Activated naive CD8-positive, alpha-beta T cell treated with anti-CD3 and anti-CD28 coated beads, Interleukin-2, amount 10 ng/mL, durations not matched to agents 7 days and 5 days (primary cell): Measurements from ENCODE around the gene DMD. TPM values are rescaled to one million over a fixed set of nuclear protein-coding genes. Genes with fewer than 3 reads are reported as not detected.
"Not testable (repeated sequence)": the region's sequence is repeated elsewhere in the genome, so short reads cannot be mapped to it uniquely, and the experiment has no call there.

ENCODE experiments used
- ATAC-seq: fragments of 150-1000 bp; cut with Tn5 transposase; one replicate; pipeline ENCODE4 v1.10.0; 2021; ENCODE audit warnings: low read depth, moderate library complexity
- POLR2A ChIA-PET: fragments of 350-600 bp; sonication (Branson Sonifier 250); formaldehyde crosslinking; loops from one replicate; lab custom pipeline; 2021; ENCODE audit warnings: antibody characterized with exemption; lab: Charles Lee
- DNase-seq: peaks from one replicate; pipeline ENCODE4 v3.0.0; 2021
- H3K27ac Mint-ChIP-seq: one replicate; pipeline ENCODE4 v1.8.0; 2022; ENCODE audit warnings: mild to moderate bottlenecking, mixed read lengths
- H3K27me3 Mint-ChIP-seq: one replicate; pipeline ENCODE4 v1.8.0; 2022; ENCODE audit warnings: mild to moderate bottlenecking, moderate library complexity, mixed read lengths
- H3K36me3 Mint-ChIP-seq: one replicate; pipeline ENCODE4 v1.8.0; 2021; ENCODE audit warnings: mild to moderate bottlenecking, mixed read lengths
- H3K4me1 Mint-ChIP-seq: one replicate; pipeline ENCODE4 v1.8.0; 2021; ENCODE audit warnings: mixed read lengths
- H3K4me3 Mint-ChIP-seq: one replicate; pipeline ENCODE4 v1.8.0; 2022; ENCODE audit warnings: mild to moderate bottlenecking, moderate library complexity, mixed read lengths
- H3K9me3 Mint-ChIP-seq: one replicate; pipeline ENCODE4 v1.8.0; 2021; ENCODE audit warnings: mixed read lengths
- total RNA-seq, 2 experiments: library from RNA; stranded (reverse); gene quantifications; one replicate each; pipeline ENCODE4 v1.2.3, GENCODE V29; 2021

DMD gene
- total RNA-seq, 2 experiments from 2014 or later: 0.17 TPM; not detected in 1

- Mint-ChIP-seq H3K27ac (no peak overlapping the region), H3K36me3 (no peaks in the 10 kb centered on the region), H3K9me3 (no peaks in the 10 kb centered on the region), H3K27me3 (no peaks in the 10 kb centered on the region), H3K4me3 (no peak overlapping the region), H3K4me1 (no peaks in the 10 kb centered on the region)
- ATAC-seq (no peak), DNase-seq (no peak)
- POLR2A ChIA-PET: no interaction called here
Observed at GRCh38 chrX:32591589-32591988, 619.8 kb downstream of the DMD start.

DNA sequence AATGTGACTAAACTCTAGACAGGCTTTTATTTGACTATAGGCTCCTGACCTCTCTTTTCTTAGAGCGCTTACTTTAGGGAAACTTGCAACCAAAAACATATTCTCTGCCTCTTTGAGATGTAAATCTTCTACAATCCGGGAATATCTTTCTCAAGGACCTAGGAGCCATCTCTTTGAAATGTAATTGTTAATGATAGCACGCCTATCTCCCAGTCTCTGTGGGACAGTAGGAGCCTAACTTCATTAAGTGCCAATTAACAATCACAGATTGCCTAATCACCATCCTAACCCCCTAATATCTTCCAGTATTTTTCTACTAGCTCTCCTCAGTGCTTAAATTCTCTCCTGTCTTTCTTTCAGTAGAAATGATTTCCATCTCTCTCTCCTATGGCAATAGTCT is 628.6 kb downstream of the DMD start:
- DNase-seq: no peak
- Mint-ChIP-seq H3K27ac (no peak overlapping the region), H3K36me3 (no peaks in the 10 kb centered on the region), H3K27me3 (no peaks in the 10 kb centered on the region), H3K4me3 (no peak overlapping the region), H3K4me1 (no peaks in the 10 kb centered on the region), H3K9me3 (no peaks in the 10 kb centered on the region)
- ATAC-seq: no peak
- POLR2A ChIA-PET: no interaction called here

GRCh38 chrX:32576885-32577284 is 634.5 kb downstream of the DMD start:
- Mint-ChIP-seq H3K4me1 (no peaks in the 10 kb centered on the region), H3K27ac (no peak overlapping the region), H3K4me3 (no peak overlapping the region), H3K27me3 (no peaks in the 10 kb centered on the region), H3K9me3 (no peaks in the 10 kb centered on the region), H3K36me3 (no peaks in the 10 kb centered on the region)
- POLR2A ChIA-PET: no interaction called here
- ATAC-seq: no peak
- no peak for DNase-seq

- POLR2A ChIA-PET: no interaction called here
- H3K36me3 Mint-ChIP-seq: no peaks in the 10 kb centered on the region
- DNase-seq: no peak
- no peak overlapping the region for H3K4me3 Mint-ChIP-seq
- H3K9me3 Mint-ChIP-seq: peaks cover 1% of the 10 kb centered on the region
- ATAC-seq: no peak
- no peaks in the 10 kb centered on the region for H3K27me3 Mint-ChIP-seq
- H3K4me1 Mint-ChIP-seq: no peaks in the 10 kb centered on the region
- no peak overlapping the region for H3K27ac Mint-ChIP-seq
Observed at GRCh38 chrX:32572644-32573043, 638.7 kb downstream of the DMD start.

DNA sequence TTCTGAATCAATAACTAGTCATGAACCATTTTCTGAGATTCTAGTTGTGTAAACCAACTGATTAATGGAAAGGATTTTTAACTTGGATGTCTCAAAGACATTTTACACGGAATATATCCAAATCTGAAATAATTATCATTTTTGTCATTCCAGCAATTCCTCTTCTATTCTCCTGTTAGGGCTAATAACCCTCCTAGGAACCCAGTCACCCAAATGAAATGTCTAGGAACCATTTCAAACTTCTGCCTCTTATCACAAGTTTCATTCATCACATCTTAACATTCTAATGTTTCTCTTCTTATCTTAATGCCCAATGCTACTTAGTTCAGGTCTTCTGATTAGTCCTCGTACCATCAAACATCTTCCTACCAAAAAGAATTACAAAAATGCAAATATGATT is 639.8 kb downstream of the DMD start:
- Mint-ChIP-seq H3K27ac (no peak overlapping the region), H3K27me3 (no peaks in the 10 kb centered on the region), H3K36me3 (no peaks in the 10 kb centered on the region), H3K4me3 (no peak overlapping the region), H3K4me1 (no peaks in the 10 kb centered on the region), H3K9me3 (peaks cover 1% of the 10 kb centered on the region)
- ATAC-seq (no peak), DNase-seq (no peak)
- POLR2A ChIA-PET: no interaction called here

DNA sequence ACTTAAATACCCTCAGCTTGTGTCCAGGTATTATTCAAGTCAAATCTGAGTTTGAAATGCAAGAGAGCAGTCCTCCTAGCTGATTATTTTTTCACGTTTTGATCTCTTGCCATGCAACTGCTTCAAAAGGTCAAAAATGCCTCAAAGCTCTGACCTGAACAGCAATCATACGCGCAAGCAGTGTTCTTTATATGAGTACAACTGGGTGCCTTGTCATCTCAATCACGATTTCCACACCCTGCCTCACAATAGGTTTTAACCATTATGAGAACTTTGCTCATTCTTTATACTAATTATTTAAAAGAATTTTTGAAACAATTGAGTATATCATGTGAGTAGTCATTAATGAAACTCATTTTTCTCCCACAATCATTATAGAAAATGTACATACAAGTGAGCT is 649.1 kb downstream of the DMD start:
- no peaks in the 10 kb centered on the region for H3K27me3 Mint-ChIP-seq
- H3K4me1 Mint-ChIP-seq: no peaks in the 10 kb centered on the region
- no peaks in the 10 kb centered on the region for H3K9me3 Mint-ChIP-seq
- H3K36me3 Mint-ChIP-seq: no peaks in the 10 kb centered on the region
- no peak overlapping the region for H3K4me3 Mint-ChIP-seq
- ATAC-seq (no peak), DNase-seq (no peak)
- POLR2A ChIA-PET: no interaction called here
- H3K27ac Mint-ChIP-seq: no peak overlapping the region

GRCh38 chrX:32545101-32545500 is 666.2 kb downstream of the DMD start:
- H3K4me1 Mint-ChIP-seq: no peaks in the 10 kb centered on the region
- no peak overlapping the region for H3K27ac Mint-ChIP-seq
- DNase-seq (no peak), ATAC-seq (no peak)
- no peak overlapping the region for H3K4me3 Mint-ChIP-seq
- no peaks in the 10 kb centered on the region for H3K9me3 Mint-ChIP-seq
- POLR2A ChIA-PET: no interaction called here
- no peaks in the 10 kb centered on the region for H3K36me3 Mint-ChIP-seq
- H3K27me3 Mint-ChIP-seq: no peaks in the 10 kb centered on the region

- ATAC-seq: no peak
- Mint-ChIP-seq H3K4me3 (no peak overlapping the region), H3K4me1 (no peaks in the 10 kb centered on the region), H3K9me3 (no peaks in the 10 kb centered on the region), H3K27ac (no peak overlapping the region), H3K27me3 (no peaks in the 10 kb centered on the region), H3K36me3 (no peaks in the 10 kb centered on the region)
- POLR2A ChIA-PET: no interaction called here
- no peak for DNase-seq
Observed at GRCh38 chrX:32538554-32538953, 672.8 kb downstream of the DMD start.

DNA sequence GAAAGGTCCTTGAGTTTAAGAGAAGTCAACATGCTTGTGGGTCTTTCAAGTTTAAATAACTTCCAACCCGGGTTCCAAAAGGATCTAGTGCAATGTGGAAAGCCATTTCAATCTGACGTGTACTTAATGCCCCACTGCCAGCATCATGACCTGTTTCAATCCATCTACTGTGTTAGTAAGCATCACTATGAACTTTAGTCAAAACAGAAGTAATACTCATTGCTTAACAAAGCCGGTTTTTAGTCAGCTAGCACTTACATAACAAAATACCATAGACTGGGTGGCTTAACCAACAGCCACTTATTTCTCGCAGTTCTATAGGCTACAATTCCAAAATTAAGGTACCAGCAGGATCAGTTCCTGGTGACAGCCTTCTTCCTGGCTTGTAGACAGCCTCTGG is 677.5 kb downstream of the DMD start:
- H3K4me3 Mint-ChIP-seq: no peak overlapping the region
- no peaks in the 10 kb centered on the region for H3K4me1 Mint-ChIP-seq
- no peak overlapping the region for H3K27ac Mint-ChIP-seq
- no peak for ATAC-seq
- H3K27me3 Mint-ChIP-seq: peaks cover 3% of the 10 kb centered on the region
- H3K9me3 Mint-ChIP-seq: no peaks in the 10 kb centered on the region
- H3K36me3 Mint-ChIP-seq: no peaks in the 10 kb centered on the region
- POLR2A ChIA-PET: no interaction called here
- no peak for DNase-seq

DNA sequence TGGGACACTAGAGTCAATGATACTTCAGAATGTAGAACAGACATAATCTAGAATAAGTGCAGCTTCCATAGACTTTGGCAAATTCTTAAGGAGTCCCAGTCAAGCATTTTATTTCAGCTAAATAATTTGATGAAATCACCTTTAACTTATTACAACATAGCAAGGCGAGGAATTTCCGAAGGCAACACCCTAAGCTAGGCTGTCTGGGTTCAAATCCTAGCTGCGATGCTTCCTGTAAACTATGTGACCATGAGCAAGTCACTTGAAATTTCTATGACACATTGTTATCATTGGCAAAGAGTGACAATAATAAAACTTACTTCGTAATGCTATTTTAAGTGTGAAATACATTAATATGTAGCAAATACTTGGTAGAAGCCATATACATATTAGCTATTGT is 679.1 kb downstream of the DMD start:
- Mint-ChIP-seq H3K4me1 (no peaks in the 10 kb centered on the region), H3K36me3 (no peaks in the 10 kb centered on the region), H3K27ac (no peak overlapping the region), H3K9me3 (no peaks in the 10 kb centered on the region), H3K4me3 (no peak overlapping the region), H3K27me3 (peaks cover 3% of the 10 kb centered on the region)
- no peak for DNase-seq
- ATAC-seq: no peak
- POLR2A ChIA-PET: no interaction called here

GRCh38 chrX:32530802-32531403 is 680.4 kb downstream of the DMD start:
- no peaks in the 10 kb centered on the region for H3K9me3 Mint-ChIP-seq
- DNase-seq (no peak), ATAC-seq (no peak)
- H3K27ac Mint-ChIP-seq: no peak overlapping the region
- H3K27me3 Mint-ChIP-seq: peaks cover 3% of the 10 kb centered on the region
- H3K4me3 Mint-ChIP-seq: no peak overlapping the region
- no peaks in the 10 kb centered on the region for H3K4me1 Mint-ChIP-seq
- POLR2A ChIA-PET: no interaction called here
- no peaks in the 10 kb centered on the region for H3K36me3 Mint-ChIP-seq

- H3K36me3 Mint-ChIP-seq, H3K9me3 Mint-ChIP-seq, POLR2A ChIA-PET, H3K27ac Mint-ChIP-seq, H3K27me3 Mint-ChIP-seq, ATAC-seq, DNase-seq, H3K4me1 Mint-ChIP-seq, H3K4me3 Mint-ChIP-seq: not testable (repeated sequence)
Observed at GRCh38 chrX:32528451-32528850, 682.9 kb downstream of the DMD start.

GRCh38 chrX:32525234-32525633 is 686.1 kb downstream of the DMD start:
- ATAC-seq (no peak), DNase-seq (no peak)
- POLR2A ChIA-PET: no interaction called here
- no peak overlapping the region for H3K4me3 Mint-ChIP-seq
- H3K27me3 Mint-ChIP-seq: no peaks in the 10 kb centered on the region
- H3K4me1 Mint-ChIP-seq: no peaks in the 10 kb centered on the region
- no peak overlapping the region for H3K27ac Mint-ChIP-seq
- H3K9me3 Mint-ChIP-seq: no peaks in the 10 kb centered on the region
- H3K36me3 Mint-ChIP-seq: no peaks in the 10 kb centered on the region

DNA sequence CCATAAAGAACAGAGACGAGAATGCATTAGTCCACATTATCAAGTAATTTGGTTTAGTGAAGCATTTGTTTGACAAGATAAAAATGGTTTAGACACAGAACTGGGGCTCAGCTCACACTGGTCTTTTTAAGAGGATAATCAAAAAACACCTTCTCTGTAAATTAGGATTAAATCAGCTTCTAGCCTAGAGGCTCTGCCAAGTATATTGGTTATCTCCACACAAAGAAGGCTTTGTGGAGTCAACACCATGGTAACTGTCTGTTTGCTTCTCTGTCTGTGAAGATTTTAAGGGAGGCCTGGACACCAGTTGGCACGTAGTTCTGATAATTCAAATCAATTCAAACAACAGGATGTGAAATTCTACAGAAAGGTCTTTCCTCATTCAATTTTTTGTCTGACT is 687.0 kb downstream of the DMD start:
- H3K36me3 Mint-ChIP-seq: no peaks in the 10 kb centered on the region
- no peaks in the 10 kb centered on the region for H3K9me3 Mint-ChIP-seq
- no peak for DNase-seq
- POLR2A ChIA-PET: no interaction called here
- no peak for ATAC-seq
- H3K4me1 Mint-ChIP-seq: no peaks in the 10 kb centered on the region
- no peaks in the 10 kb centered on the region for H3K27me3 Mint-ChIP-seq
- H3K4me3 Mint-ChIP-seq: no peak overlapping the region
- no peak overlapping the region for H3K27ac Mint-ChIP-seq

GRCh38 chrX:32520789-32521188 is 690.6 kb downstream of the DMD start:
- no peaks in the 10 kb centered on the region for H3K9me3 Mint-ChIP-seq
- no peak overlapping the region for H3K27ac Mint-ChIP-seq
- DNase-seq (no peak), ATAC-seq (no peak)
- H3K27me3 Mint-ChIP-seq: no peaks in the 10 kb centered on the region
- no peaks in the 10 kb centered on the region for H3K36me3 Mint-ChIP-seq
- POLR2A ChIA-PET: no interaction called here
- no peaks in the 10 kb centered on the region for H3K4me1 Mint-ChIP-seq
- H3K4me3 Mint-ChIP-seq: no peak overlapping the region
